ENCODE results near the gene ST3GAL5.

- TF ChIP-seq TAF1 (IDR thresholded peaks at IDR 0.05; ENCODE audit: low read depth, low read length) (no peak), POLR2A (IDR thresholded peaks at IDR 0.05; ENCODE audit: low read depth, low read length) (no peak), POLR2AphosphoS5 (IDR thresholded peaks at IDR 0.05; ENCODE audit: low read depth, low read length) (no peak), SPI1 (IDR thresholded peaks at IDR 0.05; ENCODE audit: low read depth, low read length) (no peak), PAX5 (IDR thresholded peaks at IDR 0.05; ENCODE audit: insufficient read depth, low read length, severe bottlenecking) (no peak)
These were observed 46.5 kb upstream of the ST3GAL5 start for GRCh38 chr2:85935170-85935745.
